Uterus (tissue), 4 donors: ENCODE results near the gene OSBPL9. TPM values are rescaled to one million over a fixed set of nuclear protein-coding genes. Genes with fewer than 3 reads are reported as not detected.

Experiments used
- DNase-seq, 2 donors: peaks; one replicate each; pipeline ENCODE4 v3.0.0-alpha.2; 2019 to 2020
- H3K27ac ChIP-seq, 2 donors: fragments of 200-600 bp; sonication (generic); 1 replicate in 1 of 2; 2 replicates in 1 of 2; pipeline ENCODE4 v1.5.1; 2016 to 2018
- H3K27me3 ChIP-seq, 2 donors: fragments of 200-600 bp; sonication (generic); one replicate each; pipeline ENCODE4 v1.5.1; 2018 to 2019; ENCODE audit warnings: control low read depth in 1 of 2
- H3K36me3 ChIP-seq, 2 donors: fragments of 200-600 bp; sonication (generic); one replicate each; pipeline ENCODE4 v1.5.1; 2019; ENCODE audit warnings: control low read depth in 1 of 2
- H3K4me1 ChIP-seq, 2 donors: fragments of 200-600 bp; sonication (generic); one replicate each; pipeline ENCODE4 v1.5.1; 2018 to 2019; ENCODE audit warnings: control low read depth in 1 of 2
- H3K4me3 ChIP-seq, 2 donors: fragments of 200-600 bp; sonication (generic); 1 replicate in 1 of 2; 2 replicates in 1 of 2; pipeline ENCODE4 v1.5.1; 2018 to 2019; ENCODE audit warnings: mild to moderate bottlenecking in 1 of 2
- H3K9me3 ChIP-seq, 2 donors: fragments of 200-600 bp; sonication (generic); one replicate each; pipeline ENCODE4 v1.5.1; 2019; ENCODE audit warnings: control low read depth in 1 of 2
- POLR2A ChIP-seq, 2 donors: fragments of 450-650 bp; IDR thresholded peaks; one replicate each; pipeline ENCODE4 v1.6.1; 2016; ENCODE audit warnings: antibody characterized with exemption in 2 of 2, mild to moderate bottlenecking in 1 of 2, moderate library complexity in 1 of 2
- intact Hi-C: fragments of 100-400 bp; cut with DNase I; formaldehyde crosslinking; loops from one replicate; pipeline ENCODE4 v1.15.1; 2023; ENCODE audit warnings: low total_unique reads
- total RNA-seq, 4 donors: library from RNA; depleted of rRNA in 3 of 4; stranded (reverse); fragments of >200 nt in 3 of 4; gene quantifications; one replicate each; pipeline versions ENCODE4 v1.1.0 to v1.2.4, GENCODE V29; 2014 to 2023
- TF ChIP-seq, protein P1 (sequence below), 4 experiments: fragments of 200-600 bp in 2 of 4; fragments of 450-650 bp in 2 of 4; sonication (generic) in 2 of 4; IDR thresholded peaks; one replicate each; pipeline ENCODE4 v1.5.1; 2016 to 2019; ENCODE audit warnings: antibody characterized with exemption in 4 of 4, mild to moderate bottlenecking in 2 of 4, moderate library complexity in 1 of 4
- donor health status: DM: yes; HTN: yes; CAD: no.

The OSBPL9 gene
- total RNA-seq, 4 donors from 2014 or later: 94.0 to 122 (median 108) TPM

DNA sequence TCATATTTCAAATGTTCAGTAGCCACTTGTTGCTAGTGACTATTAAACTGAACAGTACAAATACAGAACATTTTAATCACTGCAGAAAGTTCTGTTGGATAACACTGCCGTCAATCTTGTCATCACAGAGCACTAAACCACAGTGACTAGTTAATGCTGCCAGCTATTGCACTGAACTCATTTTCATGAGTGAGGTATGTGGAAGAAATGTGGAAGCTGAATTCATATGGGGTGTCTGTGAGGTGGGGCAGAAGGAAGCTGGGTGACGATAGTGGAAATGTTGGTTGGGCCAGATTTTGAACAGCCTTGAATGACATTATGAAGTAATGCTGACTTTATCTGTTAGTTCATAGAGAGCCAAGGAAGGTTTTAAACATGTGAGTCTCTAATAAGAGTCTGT is 49.6 kb downstream of the OSBPL9 start:
- Histone ChIP-seq H3K27me3 (no peaks in the 10 kb centered on the region), H3K4me3 (no peak overlapping the region), H3K36me3 (no peaks in the 10 kb centered on the region), H3K4me1 (peaks cover 4 to 22% of the 10 kb centered on the region in 2 donors), H3K9me3 (no peaks in the 10 kb centered on the region), H3K27ac (peak overlapping the region; percentile 55 to 67)
- no peak for TF ChIP-seq POLR2A (IDR thresholded peaks at IDR 0.05)
- TF ChIP-seq, protein P1, sequence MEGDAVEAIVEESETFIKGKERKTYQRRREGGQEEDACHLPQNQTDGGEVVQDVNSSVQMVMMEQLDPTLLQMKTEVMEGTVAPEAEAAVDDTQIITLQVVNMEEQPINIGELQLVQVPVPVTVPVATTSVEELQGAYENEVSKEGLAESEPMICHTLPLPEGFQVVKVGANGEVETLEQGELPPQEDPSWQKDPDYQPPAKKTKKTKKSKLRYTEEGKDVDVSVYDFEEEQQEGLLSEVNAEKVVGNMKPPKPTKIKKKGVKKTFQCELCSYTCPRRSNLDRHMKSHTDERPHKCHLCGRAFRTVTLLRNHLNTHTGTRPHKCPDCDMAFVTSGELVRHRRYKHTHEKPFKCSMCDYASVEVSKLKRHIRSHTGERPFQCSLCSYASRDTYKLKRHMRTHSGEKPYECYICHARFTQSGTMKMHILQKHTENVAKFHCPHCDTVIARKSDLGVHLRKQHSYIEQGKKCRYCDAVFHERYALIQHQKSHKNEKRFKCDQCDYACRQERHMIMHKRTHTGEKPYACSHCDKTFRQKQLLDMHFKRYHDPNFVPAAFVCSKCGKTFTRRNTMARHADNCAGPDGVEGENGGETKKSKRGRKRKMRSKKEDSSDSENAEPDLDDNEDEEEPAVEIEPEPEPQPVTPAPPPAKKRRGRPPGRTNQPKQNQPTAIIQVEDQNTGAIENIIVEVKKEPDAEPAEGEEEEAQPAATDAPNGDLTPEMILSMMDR (IDR thresholded peaks at IDR 0.05): no peak
- no peak for DNase-seq
- intact Hi-C loops: loop anchor here (5.0 kb wide), 1 partner anchor 54 kb away; no protein-coding TSS in a partner anchor

DNA sequence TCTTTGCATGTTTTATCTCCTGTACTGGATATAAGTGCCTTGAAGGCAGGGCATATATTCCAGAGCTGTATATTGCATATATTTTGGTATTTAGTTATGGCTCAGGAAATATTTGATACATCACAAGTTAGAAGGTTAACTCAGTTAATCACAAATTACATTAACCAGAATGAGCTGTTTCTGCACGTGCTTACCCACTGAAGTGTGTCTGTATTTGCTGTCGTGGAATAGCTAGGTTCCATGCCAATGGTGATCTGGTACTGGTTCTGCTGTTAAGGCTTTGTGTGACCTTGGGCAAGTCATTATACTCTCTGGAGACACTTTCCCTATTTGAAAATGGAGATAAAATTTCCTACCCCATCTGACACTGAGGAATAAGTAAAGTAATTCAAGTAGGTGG is 50.7 kb downstream of the OSBPL9 start:
- no peak for TF ChIP-seq POLR2A (IDR thresholded peaks at IDR 0.05)
- TF ChIP-seq, protein P1 (IDR thresholded peaks at IDR 0.05): no peak
- DNase-seq: no peak
- no peaks in the 10 kb centered on the region for H3K27me3 ChIP-seq
- intact Hi-C loops: loop anchor here (5.0 kb wide), 1 partner anchor 55 kb away; no protein-coding TSS in a partner anchor
- H3K9me3 ChIP-seq: no peaks in the 10 kb centered on the region
- no peak overlapping the region for H3K4me3 ChIP-seq
- H3K4me1 ChIP-seq: peaks cover 4 to 23% of the 10 kb centered on the region in 2 donors
- no peaks in the 10 kb centered on the region for H3K36me3 ChIP-seq
- no peak overlapping the region for H3K27ac ChIP-seq

DNA sequence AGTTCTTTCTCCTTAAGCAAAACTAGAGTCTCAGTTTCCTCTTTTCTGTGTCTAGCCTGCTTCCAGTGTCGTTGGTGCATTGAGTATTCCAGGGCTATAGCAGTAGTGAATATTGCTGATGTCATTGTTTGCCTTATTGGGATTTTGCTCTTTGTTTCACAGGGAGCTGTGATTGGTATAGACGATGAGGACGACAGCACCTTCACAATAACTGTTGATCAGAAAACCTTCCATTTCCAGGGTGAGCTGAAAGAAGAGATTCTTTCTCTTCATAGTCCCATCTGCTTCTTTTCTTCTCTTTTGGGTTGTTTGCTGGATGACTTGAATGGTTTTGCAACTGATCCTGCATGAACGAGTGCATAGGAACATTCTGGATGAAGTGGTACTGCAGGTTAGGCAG is 52.4 kb downstream of the OSBPL9 start:
- Histone ChIP-seq H3K4me3 (no peak overlapping the region), H3K27me3 (no peaks in the 10 kb centered on the region), H3K27ac (no peak overlapping the region), H3K36me3 (no peaks in the 10 kb centered on the region), H3K4me1 (peaks cover 4 to 23% of the 10 kb centered on the region in 2 donors), H3K9me3 (no peaks in the 10 kb centered on the region)
- DNase-seq: no peak
- TF ChIP-seq, protein P1 (IDR thresholded peaks at IDR 0.05): no peak
- no peak for TF ChIP-seq POLR2A (IDR thresholded peaks at IDR 0.05)
- intact Hi-C loops: loop anchor here (5.0 kb wide), 1 partner anchor 57 kb away; no protein-coding TSS in a partner anchor

DNA sequence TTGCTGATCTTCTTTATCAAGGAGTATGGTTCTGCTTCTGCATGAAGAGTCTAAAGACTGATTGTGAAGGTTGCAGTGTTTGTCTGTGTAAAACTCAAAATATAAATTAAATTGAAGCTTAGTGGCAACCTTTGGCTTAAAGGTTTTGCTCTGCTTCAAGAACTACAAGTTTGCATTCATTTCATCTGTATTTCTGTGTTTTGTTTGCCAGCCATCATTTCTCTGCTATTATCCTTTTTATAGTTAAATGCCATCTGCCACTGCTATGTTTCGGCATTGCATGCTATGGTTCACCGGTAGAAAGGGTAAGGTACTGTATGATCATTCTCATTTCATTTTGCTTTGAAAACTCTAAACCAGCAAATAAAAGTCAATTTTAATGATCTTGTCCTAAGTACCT is 52.9 kb downstream of the OSBPL9 start:
- Histone ChIP-seq H3K4me1 (peaks cover 4 to 23% of the 10 kb centered on the region in 2 donors), H3K9me3 (no peaks in the 10 kb centered on the region), H3K27me3 (no peaks in the 10 kb centered on the region), H3K27ac (peak overlapping the region in 1 of 2 donors; percentile 31), H3K4me3 (no peak overlapping the region), H3K36me3 (no peaks in the 10 kb centered on the region)
- intact Hi-C loops: loop anchor here (5.0 kb wide), 1 partner anchor 58 kb away; no protein-coding TSS in a partner anchor
- no peak for DNase-seq
- TF ChIP-seq POLR2A (IDR thresholded peaks at IDR 0.05): no peak
- TF ChIP-seq, protein P1 (IDR thresholded peaks at IDR 0.05): no peak

DNA sequence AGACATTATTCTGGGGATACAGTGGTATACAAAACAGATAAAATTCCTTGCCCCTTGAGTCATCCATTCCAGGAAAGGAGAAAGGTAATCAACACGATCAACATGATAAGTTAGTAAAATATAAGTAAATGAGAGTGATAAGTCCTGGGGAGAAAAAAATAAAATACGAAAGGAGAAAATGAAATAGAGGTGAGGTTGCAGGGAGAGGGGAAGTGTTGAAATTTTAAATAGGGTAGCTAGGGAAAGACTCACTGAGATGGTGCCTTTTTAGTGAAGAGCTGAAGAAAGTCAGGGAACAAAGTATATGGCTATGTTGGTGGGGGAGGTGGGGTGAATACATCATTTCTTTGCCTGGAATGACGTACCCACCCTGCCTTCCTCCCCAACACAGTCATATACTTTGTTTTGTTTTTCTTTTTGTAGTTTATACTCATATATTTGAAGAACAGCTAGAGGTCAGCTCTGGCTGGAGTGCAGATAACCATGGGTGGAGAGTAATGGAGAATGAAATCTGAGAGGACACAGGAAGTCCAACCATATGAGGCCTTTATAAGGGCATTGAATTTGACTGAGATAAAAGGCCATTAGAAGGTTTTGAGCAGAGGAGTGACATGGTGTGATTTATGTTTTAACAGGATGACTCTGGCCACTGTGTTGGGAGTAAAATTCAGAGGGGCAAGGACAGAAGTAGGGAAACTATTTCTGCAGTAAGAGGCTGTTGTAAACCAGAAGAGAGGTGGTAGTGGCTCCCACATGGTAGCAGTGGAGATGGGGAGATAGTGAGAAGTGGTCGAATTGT is 54.8 kb downstream of the OSBPL9 start:
- TF ChIP-seq, protein P1 (IDR thresholded peaks at IDR 0.05): no peak
- no peak for TF ChIP-seq POLR2A (IDR thresholded peaks at IDR 0.05)
- Histone ChIP-seq H3K4me3 (no peak overlapping the region), H3K36me3 (no peaks in the 10 kb centered on the region), H3K4me1 (peaks cover 4 to 23% of the 10 kb centered on the region in 2 donors), H3K9me3 (no peaks in the 10 kb centered on the region), H3K27me3 (no peaks in the 10 kb centered on the region), H3K27ac (no peak overlapping the region)
- intact Hi-C loops: no loop called here
- DNase-seq: no peak
